GM12878 (cell line): ENCODE data around the gene C9orf50. TPM values are rescaled to one million over a fixed set of nuclear protein-coding genes. Genes with fewer than 3 reads are reported as not detected.
A peak's percentile ranks its signal among the peaks of the same experiment; 100 is the strongest.

Experiments
- CHD2 ChIP-seq: IDR thresholded peaks from 2 replicates; pipeline ENCODE4 v1.6.1; 2011; ENCODE audit warnings: low read depth, low read length, improper control_type of control experiment, borderline replicate concordance
- DPF2 ChIP-seq: fragments of 450-650 bp; IDR thresholded peaks from 2 replicates; pipeline ENCODE4 v1.6.1; 2017; ENCODE audit warnings: mild to moderate bottlenecking
- KAT2A ChIP-seq: conservative IDR thresholded peaks from 2 replicates; pipeline ENCODE4 v1.6.1; 2011; ENCODE audit warnings: low read depth, low read length; ENCODE audit not compliant: control insufficient read depth
- NFYB ChIP-seq: IDR thresholded peaks from 2 replicates; pipeline ENCODE4 v1.6.1; 2011; ENCODE audit warnings: low read depth, mild to moderate bottlenecking, low read length, improper control_type of control experiment, moderate library complexity; ENCODE audit not compliant: insufficient read depth
- NR2C2 ChIP-seq: IDR thresholded peaks from 2 replicates; pipeline ENCODE4 v1.6.1; 2011; ENCODE audit warnings: borderline replicate concordance, low read depth; ENCODE audit not compliant: control insufficient read depth, insufficient read length
- PAX5 ChIP-seq: IDR thresholded peaks from 2 replicates; pipeline ENCODE4 v1.6.1; 2011; ENCODE audit warnings: low read depth, low read length, borderline replicate concordance
- RELB ChIP-seq: fragments of 450-650 bp; IDR thresholded peaks from 2 replicates; pipeline ENCODE4 v1.6.1; 2017; ENCODE audit warnings: low read depth, mild to moderate bottlenecking, moderate library complexity
- RUNX3 ChIP-seq: IDR thresholded peaks from 2 replicates; pipeline ENCODE4 v1.6.1; 2012; ENCODE audit warnings: low read length, inconsistent platforms
- SUZ12 ChIP-seq: fragments of 200-600 bp; sonication (generic); IDR thresholded peaks from one replicate; pipeline ENCODE4 v1.6.1; 2018; ENCODE audit warnings: antibody characterized with exemption, mild to moderate bottlenecking; ENCODE audit not compliant: unreplicated experiment
- TCF3 ChIP-seq: IDR thresholded peaks from 2 replicates; pipeline ENCODE4 v1.6.1; 2012; ENCODE audit warnings: low read depth, mild to moderate bottlenecking, low read length, borderline replicate concordance; ENCODE audit not compliant: insufficient read depth
- WRNIP1 ChIP-seq: IDR thresholded peaks from 2 replicates; pipeline ENCODE4 v1.6.1; 2011; ENCODE audit warnings: low read depth, low read length, improper control_type of control experiment, borderline replicate concordance
- YY1 ChIP-seq: IDR thresholded peaks from 2 replicates; pipeline ENCODE4 v1.6.1; 2011; ENCODE audit warnings: low read depth, mild to moderate bottlenecking, low read length
- polyA plus RNA-seq, 11 experiments: library from polyadenylated mRNA; depleted of rRNA in 4 of 11; unstranded in 6 of 11; stranded (reverse) in 5 of 11; fragments of >200 nt; fragmentation: Nextera tagmentation in 4 of 11; fragmentation: Illumina TruSeq in 1 of 11; extraction: Ambion mirVana in 4 of 11; extraction: Trizol in 1 of 11; gene quantifications; 1 replicate in 1 of 11; 2 replicates in 10 of 11; pipeline versions ENCODE4 v1.2.1 to v1.2.3, GENCODE V29; 2011 to 2016; ENCODE audit warnings: inconsistent platforms in 2 of 11, missing spikeins in 2 of 11, low read depth in 1 of 11
- total RNA-seq, 4 experiments: library from RNA; depleted of rRNA in 3 of 4; stranded (reverse); fragments of >200 nt in 3 of 4; fragmentation: Illumina TruSeq in 1 of 4; extraction: Trizol in 1 of 4; gene quantifications; 2 replicates each; pipeline versions ENCODE4 v1.2.1 to v1.2.3, GENCODE V29; 2013 to 2021

Gene C9orf50
- total and polyA plus RNA-seq, 10 of the 15 experiments (the other 5 are each of a cell fraction or from before 2014, with no cell fraction given), result not detected

GRCh38 chr9:129580211-129580915 lies 40.5 kb downstream of the C9orf50 start (continued):
- TF ChIP-seq SUZ12 (no peak), KAT2A (no peak), PAX5 (no peak), CHD2 (no peak), WRNIP1 (no peak), DPF2 (peak; percentile 78), YY1 (0 out of 2 replicates have a peak, but pooled peaks have one; percentile 12), RUNX3 (peak; percentile 94), TCF3 (peak; percentile 70; the same call in 1 of the 2 replicates), NR2C2 (no peak), RELB (peak; percentile 85), NFYB (no peak)
- TF ChIP-seq, all 136 proteins: peak for 16
